GM18907 (cell line): Measurements from ENCODE around the gene SELENOP.

Experiments used
- ATAC-seq: cut with Tn5 transposase; IDR thresholded peaks from one replicate; pipeline ENCODE4 v1.9.1; 2021; ENCODE audit warnings: mild to moderate bottlenecking, moderate library complexity; ENCODE audit not compliant: unreplicated experiment

SELENOP gene

GRCh38 chr5:42799668-42800114 lies 12.0 kb downstream of the SELENOP start:
- ATAC-seq = no peak

DNA sequence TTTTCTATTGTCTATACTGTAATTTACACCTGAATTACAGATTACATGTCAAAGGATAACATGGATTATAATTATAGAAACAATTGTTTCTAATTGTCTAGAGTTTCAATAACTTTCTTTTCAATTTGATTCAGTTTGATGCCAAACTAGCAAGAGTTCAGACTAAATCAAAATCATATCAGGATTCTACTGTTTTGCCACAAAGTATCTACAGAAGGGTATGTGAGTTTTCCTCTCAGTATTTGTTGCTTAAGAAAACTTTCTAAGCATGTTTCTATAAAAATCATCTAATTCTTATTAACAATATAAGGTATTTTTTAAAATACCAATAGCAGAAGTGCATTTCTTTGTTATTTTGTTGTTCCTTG lies 12.5 kb downstream of the SELENOP start:
- no peak for ATAC-seq

GRCh38 chr5:42798284-42799240 lies 13.1 kb downstream of the SELENOP start:
- ATAC-seq = no peak

- ATAC-seq = no peak
Measured at GRCh38 chr5:42791151-42791550, 20.5 kb downstream of the SELENOP start.

- ATAC-seq = no peak
Measured at GRCh38 chr5:42787845-42788244, 23.8 kb downstream of the SELENOP start.

GRCh38 chr5:42787073-42787472 lies 24.6 kb downstream of the SELENOP start:
- ATAC-seq = no peak

DNA sequence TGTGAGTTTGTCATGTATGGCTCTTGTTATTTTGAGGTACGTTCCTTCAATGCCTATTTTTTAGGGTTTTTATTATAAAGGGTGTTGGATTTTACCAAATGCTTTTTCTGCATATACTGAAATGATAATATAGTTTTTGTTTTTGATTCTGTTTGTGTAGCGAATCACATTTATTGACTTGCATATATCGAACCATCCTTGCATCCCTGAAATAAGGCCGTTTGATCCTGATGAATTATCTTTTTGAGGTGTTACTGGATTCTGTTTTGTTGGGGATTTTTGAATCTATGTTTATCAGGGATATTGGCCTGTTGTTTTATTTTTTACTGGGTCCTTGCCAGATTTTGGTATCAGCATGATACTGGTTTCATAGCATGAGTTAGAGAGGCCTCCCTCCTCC lies 25.9 kb downstream of the SELENOP start:
- ATAC-seq = no peak

GRCh38 chr5:42784132-42784531 lies 27.6 kb downstream of the SELENOP start:
- ATAC-seq = no peak

- no peak for ATAC-seq
Measured at GRCh38 chr5:42781584-42781983, 30.1 kb downstream of the SELENOP start.

GRCh38 chr5:42779083-42779482 lies 32.6 kb downstream of the SELENOP start:
- no peak for ATAC-seq

DNA sequence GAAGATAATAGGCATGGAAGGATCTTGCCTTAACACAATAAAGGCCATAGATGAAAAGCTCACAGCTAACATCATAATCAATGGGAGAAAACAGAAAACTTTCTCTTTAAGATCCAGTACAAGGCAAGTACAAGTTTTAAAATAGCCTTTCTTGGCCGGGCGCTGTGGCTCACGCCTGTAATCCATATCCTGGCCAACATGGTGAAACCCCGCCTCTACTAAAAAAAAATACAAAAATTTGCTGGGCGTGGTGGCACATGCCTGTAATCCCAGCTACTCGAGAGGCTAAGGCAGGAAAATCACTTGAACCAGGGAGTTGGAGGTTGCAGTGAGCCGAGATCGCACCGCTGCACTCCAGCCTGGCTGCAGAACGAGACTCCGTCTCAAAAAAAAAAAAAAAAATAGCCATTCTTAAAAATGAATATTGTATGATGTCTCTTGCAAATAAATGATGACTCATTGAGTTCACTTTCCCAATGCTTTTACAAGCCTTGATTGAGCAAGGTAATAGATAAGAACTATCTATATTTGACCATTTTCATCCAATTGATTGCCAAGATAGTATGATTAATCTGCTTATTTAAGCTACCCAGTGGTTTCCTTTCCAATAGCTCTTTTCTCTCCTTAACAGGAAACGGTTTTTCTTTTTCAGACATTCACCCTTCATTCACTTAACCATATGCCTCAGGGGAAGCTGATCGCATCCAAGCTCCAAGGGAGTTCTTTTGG lies 39.3 kb downstream of the SELENOP start:
- ATAC-seq = no peak

- no peak for ATAC-seq
Measured at GRCh38 chr5:42770003-42770402, 41.7 kb downstream of the SELENOP start.

DNA sequence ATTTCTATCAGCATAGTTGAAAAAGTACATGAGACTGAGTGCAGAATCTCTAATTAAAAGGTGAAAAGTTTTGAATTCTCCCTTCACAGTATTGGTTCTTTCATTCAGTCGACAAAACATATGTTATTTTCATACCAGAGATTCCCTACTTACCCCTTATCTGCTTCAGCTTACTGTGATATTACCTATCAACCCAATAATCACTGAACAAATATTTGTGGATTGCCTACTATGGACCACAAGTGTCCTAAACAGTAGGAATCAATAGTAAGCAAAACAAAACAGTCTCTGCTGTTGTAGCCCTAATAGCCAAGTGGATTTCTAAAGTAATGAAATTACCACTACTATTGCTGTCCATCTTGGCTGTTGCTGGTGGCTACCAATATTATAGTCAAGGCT lies 43.6 kb downstream of the SELENOP start:
- no peak for ATAC-seq

DNA sequence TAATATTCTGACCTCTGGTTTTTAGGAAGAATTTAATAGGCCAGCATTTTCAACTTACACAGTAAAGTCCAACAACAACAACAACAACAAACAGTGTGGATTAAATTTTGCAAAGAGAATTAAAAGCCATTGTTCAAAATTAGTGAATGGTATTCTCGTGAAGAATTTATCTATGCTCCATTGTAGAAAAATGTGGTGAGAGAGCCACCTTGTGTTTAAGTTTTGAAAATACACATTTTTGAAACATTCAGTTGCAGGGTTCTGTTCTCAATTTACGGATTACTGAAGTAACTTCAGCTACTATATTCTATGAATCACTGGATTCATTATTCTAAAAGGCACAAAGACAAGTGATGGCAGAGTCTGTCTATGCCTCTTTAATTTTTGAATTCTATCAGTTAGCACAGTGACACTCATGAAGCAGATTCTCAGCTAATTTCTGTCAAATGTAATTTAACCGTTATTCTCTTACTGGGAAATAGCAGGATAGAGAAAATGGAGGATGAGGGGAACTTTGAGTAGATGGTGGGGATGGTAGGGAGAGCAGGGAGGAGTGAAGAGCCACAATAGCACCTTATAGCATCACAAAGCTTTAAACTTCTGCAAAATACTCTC lies 44.1 kb downstream of the SELENOP start:
- no peak for ATAC-seq

GRCh38 chr5:42761791-42762190 lies 49.9 kb downstream of the SELENOP start:
- ATAC-seq = no peak

- ATAC-seq = no peak
Measured at GRCh38 chr5:42760426-42760825, 51.3 kb downstream of the SELENOP start.

- ATAC-seq = no peak
Measured at GRCh38 chr5:42759456-42759855, 52.2 kb downstream of the SELENOP start.

- peak; percentile 87 for ATAC-seq
Measured at GRCh38 chr5:42756606-42757601, 54.8 kb downstream of the SELENOP start, which contains the start of gene CCDC152. TSS of gene CCDC152 (plus strand) at chr5:42756818. CDS start at chr5:42759122, 2,304 bp downstream.

- ATAC-seq = no peak
Measured at GRCh38 chr5:42753099-42753498, 58.6 kb downstream of the SELENOP start.

DNA sequence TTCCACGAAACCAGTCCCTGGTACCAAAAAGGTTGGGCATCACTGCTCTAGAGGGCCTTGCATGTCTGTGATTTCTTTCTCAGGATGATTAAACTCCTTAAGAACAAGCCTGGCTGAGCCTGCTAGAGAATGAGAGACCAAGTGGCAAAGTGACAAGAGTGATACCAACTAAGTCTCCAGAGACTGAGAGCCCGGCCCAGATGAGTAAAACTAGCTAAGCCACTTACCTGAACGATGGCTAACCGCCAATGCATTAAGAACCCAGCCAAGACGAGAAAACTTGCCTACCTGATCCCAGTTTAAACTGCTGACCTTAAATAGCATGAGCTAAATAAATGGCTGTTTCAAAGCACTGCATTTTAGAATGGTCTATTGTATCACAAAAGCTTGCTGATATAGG lies 60.6 kb downstream of the SELENOP start:
- no peak for ATAC-seq
